AG09309 (cell line): ENCODE data around the gene CEL.
A peak's percentile ranks its signal among the peaks of the same experiment; 100 is the strongest.
"Not testable (repeated sequence)": the region's sequence is repeated elsewhere in the genome, so short reads cannot be mapped to it uniquely, and the experiment has no call there.

Experiments
- DNase-seq: peaks from one replicate; pipeline ENCODE4 v3.0.0-alpha.2; 2010; ENCODE audit warnings: low read depth
- H3K4me3 ChIP-seq: 2 replicates; pipeline ENCODE4 v1.5.1; 2011; ENCODE audit warnings: mild to moderate bottlenecking, low read depth, low read length, moderate library complexity; ENCODE audit not compliant: control insufficient read depth
- CTCF ChIP-seq: IDR thresholded peaks from 2 replicates; pipeline ENCODE4 v1.5.1; 2011; ENCODE audit warnings: mild to moderate bottlenecking, low read depth, low read length, inconsistent platforms; ENCODE audit not compliant: insufficient read depth, control insufficient read depth; ENCODE audit errors: missing control alignments

The CEL gene

GRCh38 chr9:133061764-133062145 lies at the start of gene CEL:
TSS of gene CEL (plus strand) at chr9:133061981. CDS start at chr9:133062003, 22 bp downstream.
- DNase-seq, H3K4me3 ChIP-seq: not testable (repeated sequence)

GRCh38 chr9:133014696-133015095 lies 47.1 kb upstream of the CEL start:
- no peak for TF ChIP-seq CTCF
- no peak overlapping the region for H3K4me3 ChIP-seq
- no peak for DNase-seq

- DNase-seq: no peak
- no peak for TF ChIP-seq CTCF
- H3K4me3 ChIP-seq: no peak overlapping the region
Observed at GRCh38 chr9:133023117-133023890, 38.5 kb upstream of the CEL start.

- TF ChIP-seq CTCF: no peak
- no peak overlapping the region for H3K4me3 ChIP-seq
- no peak for DNase-seq
Observed at GRCh38 chr9:133026426-133026825, 35.4 kb upstream of the CEL start.

- no peak for DNase-seq
- no peak overlapping the region for H3K4me3 ChIP-seq
- no peak for TF ChIP-seq CTCF
Observed at GRCh38 chr9:133027134-133027533, 34.6 kb upstream of the CEL start.

GRCh38 chr9:133028221-133028620 lies 33.6 kb upstream of the CEL start:
- no peak for DNase-seq
- TF ChIP-seq CTCF: no peak
- H3K4me3 ChIP-seq: no peak overlapping the region

GRCh38 chr9:133029994-133030316 lies 31.8 kb upstream of the CEL start:
- TF ChIP-seq CTCF: no peak
- DNase-seq: no peak

More at GRCh38 chr9:133029994-133030316, 31.8 kb upstream of the CEL start:
- H3K4me3 ChIP-seq: peak overlapping the region; percentile 69
